ENCODE results near the gene GANAB.

DNA sequence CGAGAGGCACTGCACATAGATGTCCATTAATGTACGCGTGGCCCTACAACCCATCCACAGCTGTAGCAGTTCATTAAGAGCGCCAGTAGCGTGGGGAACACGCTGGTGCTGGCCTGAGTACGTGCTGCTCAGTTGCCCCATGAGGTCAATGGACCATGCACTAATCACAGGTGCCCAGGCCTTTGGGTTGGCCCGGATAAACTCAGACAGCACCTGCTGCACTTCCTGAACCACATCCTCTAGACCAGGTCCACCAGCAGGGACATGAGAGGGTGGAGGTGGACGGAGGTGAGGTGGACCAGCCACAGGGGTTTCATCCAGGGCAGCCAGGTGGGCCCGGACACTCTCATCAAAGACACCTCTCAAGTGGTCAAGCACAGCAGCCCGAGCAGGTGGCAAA is 3.1 kb upstream of the GANAB start:
- TF ChIP-seq, protein P1, sequence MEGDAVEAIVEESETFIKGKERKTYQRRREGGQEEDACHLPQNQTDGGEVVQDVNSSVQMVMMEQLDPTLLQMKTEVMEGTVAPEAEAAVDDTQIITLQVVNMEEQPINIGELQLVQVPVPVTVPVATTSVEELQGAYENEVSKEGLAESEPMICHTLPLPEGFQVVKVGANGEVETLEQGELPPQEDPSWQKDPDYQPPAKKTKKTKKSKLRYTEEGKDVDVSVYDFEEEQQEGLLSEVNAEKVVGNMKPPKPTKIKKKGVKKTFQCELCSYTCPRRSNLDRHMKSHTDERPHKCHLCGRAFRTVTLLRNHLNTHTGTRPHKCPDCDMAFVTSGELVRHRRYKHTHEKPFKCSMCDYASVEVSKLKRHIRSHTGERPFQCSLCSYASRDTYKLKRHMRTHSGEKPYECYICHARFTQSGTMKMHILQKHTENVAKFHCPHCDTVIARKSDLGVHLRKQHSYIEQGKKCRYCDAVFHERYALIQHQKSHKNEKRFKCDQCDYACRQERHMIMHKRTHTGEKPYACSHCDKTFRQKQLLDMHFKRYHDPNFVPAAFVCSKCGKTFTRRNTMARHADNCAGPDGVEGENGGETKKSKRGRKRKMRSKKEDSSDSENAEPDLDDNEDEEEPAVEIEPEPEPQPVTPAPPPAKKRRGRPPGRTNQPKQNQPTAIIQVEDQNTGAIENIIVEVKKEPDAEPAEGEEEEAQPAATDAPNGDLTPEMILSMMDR (IDR thresholded peaks at IDR 0.05) = no peak
- TF ChIP-seq POLR2A (IDR thresholded peaks at IDR 0.05) = no peak
- no peak for TF ChIP-seq EP300 (IDR thresholded peaks at IDR 0.05; ENCODE audit: low read depth)
